Umbilical cord (tissue), 2 donors: Measurements from ENCODE around the gene TRDMT1. TPM values are rescaled to one million over a fixed set of nuclear protein-coding genes. Genes with fewer than 3 reads are reported as not detected.

Experiments
- DNase-seq: peaks from one replicate; pipeline ENCODE4 v3.0.0-alpha.2; 2015; ENCODE audit warnings: low spot score
- total RNA-seq: library from RNA; depleted of rRNA; stranded (reverse); fragments of >200 nt; gene quantifications from one replicate; pipeline ENCODE4 v1.2.3, GENCODE V29; 2014; ENCODE audit warnings: low replicate concordance; ENCODE audit not compliant: insufficient read depth

TRDMT1 gene
- total RNA-seq, 1 donor from 2014 or later = 29.9 TPM

GRCh38 chr10:17178006-17178405 is 23.5 kb downstream of the TRDMT1 start:
- DNase-seq = no peak

GRCh38 chr10:17177014-17177413 is 24.5 kb downstream of the TRDMT1 start:
- no peak for DNase-seq

GRCh38 chr10:17176091-17176490 is 25.4 kb downstream of the TRDMT1 start:
- DNase-seq = no peak

- peak; percentile 28 for DNase-seq
Measured at GRCh38 chr10:17175551-17175950, 25.9 kb downstream of the TRDMT1 start.

GRCh38 chr10:17174626-17175025 is 26.8 kb downstream of the TRDMT1 start:
- DNase-seq = peak; percentile 55

GRCh38 chr10:17171141-17171641 is 30.3 kb downstream of the TRDMT1 start:
- no peak for DNase-seq

GRCh38 chr10:17169803-17170202 is 31.7 kb downstream of the TRDMT1 start:
- DNase-seq = peak; percentile 76

- no peak for DNase-seq
Measured at GRCh38 chr10:17166699-17167098, 34.8 kb downstream of the TRDMT1 start.

GRCh38 chr10:17162828-17163227 is 38.6 kb downstream of the TRDMT1 start:
- no peak for DNase-seq

- no peak for DNase-seq
Measured at GRCh38 chr10:17161775-17162174, 39.7 kb downstream of the TRDMT1 start.

- DNase-seq = no peak
Measured at GRCh38 chr10:17157024-17157423, 44.4 kb downstream of the TRDMT1 start.

- DNase-seq = no peak
Measured at GRCh38 chr10:17155826-17156225, 45.6 kb downstream of the TRDMT1 start.

- DNase-seq = peak; percentile 44
Measured at GRCh38 chr10:17154116-17154515, 47.4 kb downstream of the TRDMT1 start.

GRCh38 chr10:17153321-17153720 is 48.2 kb downstream of the TRDMT1 start:
- DNase-seq = peak; percentile 50

- DNase-seq = no peak
Measured at GRCh38 chr10:17151716-17152115, 49.8 kb downstream of the TRDMT1 start.

- peak; percentile 72 for DNase-seq
Measured at GRCh38 chr10:17147884-17148489, 53.5 kb downstream of the TRDMT1 start.

GRCh38 chr10:17146892-17147291 is 54.6 kb downstream of the TRDMT1 start:
- DNase-seq = no peak

GRCh38 chr10:17145239-17145638 is 56.2 kb downstream of the TRDMT1 start:
- DNase-seq = no peak

- no peak for DNase-seq
Measured at GRCh38 chr10:17144757-17145156, 56.7 kb downstream of the TRDMT1 start.

- DNase-seq = no peak
Measured at GRCh38 chr10:17144032-17144431, 57.4 kb downstream of the TRDMT1 start.

GRCh38 chr10:17143055-17143690 is 58.3 kb downstream of the TRDMT1 start:
- no peak for DNase-seq

GRCh38 chr10:17141504-17142229 is 59.8 kb downstream of the TRDMT1 start:
- DNase-seq = no peak

GRCh38 chr10:17140386-17140761 is 61.1 kb downstream of the TRDMT1 start:
- DNase-seq = no peak
